ENCODE measurements around the gene TGFBR3. TPM values are rescaled to one million over a fixed set of nuclear protein-coding genes. Genes with fewer than 3 reads are reported as not detected.

Gene TGFBR3
- total and polyA plus RNA-seq, 2 experiments from 2014 or later: 46.8 to 68.3 TPM

GRCh38 chr1:91850708-91851107 lies 35.2 kb downstream of the TGFBR3 start:
- Histone ChIP-seq H2AFZ (no peak overlapping the region), H3K4me3 (no peak overlapping the region), H3K4me1 (ENCODE audit: insufficient read depth) (peaks cover 8% of the 10 kb centered on the region), H4K20me1 (ENCODE audit: insufficient read depth, poor library complexity, severe bottlenecking) (peaks cover 3% of the 10 kb centered on the region), H3K9me3 (ENCODE audit: low read depth) (no peaks in the 10 kb centered on the region), H3K27me3 (no peaks in the 10 kb centered on the region), H3K9me2 (replicated peaks; ENCODE audit: insufficient read depth) (no peaks in the 10 kb centered on the region), H3K36me3 (replicated peaks; ENCODE audit: insufficient read depth, low read depth) (no peaks in the 10 kb centered on the region), H3K27ac (peak overlapping the region; percentile 51), H3K79me2 (peaks cover 42% of the 10 kb centered on the region), H3K4me2 (peak overlapping the region; percentile 63)
- 82% methylated on average over 1 of the region's 1 CpG for WGBS (ENCODE audit: low lambda C conversion rate, missing lambda C conversion rate)
- no peak for TF ChIP-seq CTCF (IDR thresholded peaks at IDR 0.05; ENCODE audit: poor library complexity)
- no peak for TF ChIP-seq EZH2phosphoT487 (IDR thresholded peaks at IDR 0.05; ENCODE audit: low read depth, severe bottlenecking, unreplicated experiment)
- TF ChIP-seq EZH2 (IDR thresholded peaks at IDR 0.05; ENCODE audit: borderline replicate concordance): no peak
- DNase-seq (ENCODE audit: low spot score): no peak

- H3K9me3 ChIP-seq (ENCODE audit: low read depth): no peaks in the 10 kb centered on the region
- H3K4me2 ChIP-seq: no peak overlapping the region
- no peaks in the 10 kb centered on the region for H3K36me3 ChIP-seq (replicated peaks; ENCODE audit: insufficient read depth, low read depth)
- WGBS (ENCODE audit: low lambda C conversion rate, missing lambda C conversion rate): 88% methylated on average over 2 of the region's 2 CpGs
- H3K9me2 ChIP-seq (replicated peaks; ENCODE audit: insufficient read depth): no peaks in the 10 kb centered on the region
- DNase-seq (ENCODE audit: low spot score): no peak
- TF ChIP-seq EZH2 (IDR thresholded peaks at IDR 0.05; ENCODE audit: borderline replicate concordance) (no peak), CTCF (IDR thresholded peaks at IDR 0.05; ENCODE audit: poor library complexity) (no peak), EZH2phosphoT487 (IDR thresholded peaks at IDR 0.05; ENCODE audit: low read depth, severe bottlenecking, unreplicated experiment) (no peak)
- peaks cover 36% of the 10 kb centered on the region for H3K79me2 ChIP-seq
- no peak overlapping the region for H3K4me3 ChIP-seq
- peaks cover 25% of the 10 kb centered on the region for H3K4me1 ChIP-seq (ENCODE audit: insufficient read depth)
- H3K27me3 ChIP-seq: no peaks in the 10 kb centered on the region
- H3K27ac ChIP-seq: no peak overlapping the region
- no peak overlapping the region for H2AFZ ChIP-seq
- peaks cover 3% of the 10 kb centered on the region for H4K20me1 ChIP-seq (ENCODE audit: insufficient read depth, poor library complexity, severe bottlenecking)
These were observed 38.1 kb downstream of the TGFBR3 start for GRCh38 chr1:91847851-91848250.

GRCh38 chr1:91846639-91847013 lies 39.3 kb downstream of the TGFBR3 start:
- no peaks in the 10 kb centered on the region for H3K9me2 ChIP-seq (replicated peaks; ENCODE audit: insufficient read depth)
- no peak overlapping the region for H2AFZ ChIP-seq
- no peak for DNase-seq (ENCODE audit: low spot score)
- 71% methylated on average over 2 of the region's 2 CpGs for WGBS (ENCODE audit: low lambda C conversion rate, missing lambda C conversion rate)
- peaks cover 34% of the 10 kb centered on the region for H3K79me2 ChIP-seq
- no peaks in the 10 kb centered on the region for H3K36me3 ChIP-seq (replicated peaks; ENCODE audit: insufficient read depth, low read depth)
- H3K27me3 ChIP-seq: no peaks in the 10 kb centered on the region
- H4K20me1 ChIP-seq (ENCODE audit: insufficient read depth, poor library complexity, severe bottlenecking): peaks cover 3% of the 10 kb centered on the region
- no peak overlapping the region for H3K27ac ChIP-seq
- TF ChIP-seq EZH2phosphoT487 (IDR thresholded peaks at IDR 0.05; ENCODE audit: low read depth, severe bottlenecking, unreplicated experiment): no peak
- TF ChIP-seq EZH2 (IDR thresholded peaks at IDR 0.05; ENCODE audit: borderline replicate concordance): no peak
- no peak for TF ChIP-seq CTCF (IDR thresholded peaks at IDR 0.05; ENCODE audit: poor library complexity)
- H3K4me1 ChIP-seq (ENCODE audit: insufficient read depth): peaks cover 25% of the 10 kb centered on the region
- H3K4me3 ChIP-seq: no peak overlapping the region
- no peaks in the 10 kb centered on the region for H3K9me3 ChIP-seq (ENCODE audit: low read depth)
- H3K4me2 ChIP-seq: no peak overlapping the region
